GM18867 (cell line): Measurements from ENCODE around the gene TMEM167B.
A peak's percentile ranks its signal among the peaks of the same experiment; 100 is the strongest.

ENCODE experiments used
- ATAC-seq: cut with Tn5 transposase; IDR thresholded peaks from one replicate; pipeline ENCODE4 v1.9.1; 2021; ENCODE audit warnings: mild to moderate bottlenecking, moderate library complexity; ENCODE audit not compliant: unreplicated experiment

TMEM167B gene

GRCh38 chr1:109080441-109081082, 10.0 kb upstream of the TMEM167B start:
- no peak for ATAC-seq

- ATAC-seq: no peak
Observed at GRCh38 chr1:109083501-109083900, 7.1 kb upstream of the TMEM167B start.

- no peak for ATAC-seq
Observed at GRCh38 chr1:109083923-109084322, 6.6 kb upstream of the TMEM167B start.

GRCh38 chr1:109084563-109085517, 5.7 kb upstream of the TMEM167B start:
- no peak for ATAC-seq

GRCh38 chr1:109089242-109090015, 1.1 kb upstream of the TMEM167B start:
- peak; percentile 25 for ATAC-seq

GRCh38 chr1:109091078-109091838, 694 bp downstream of the TMEM167B start:
- peak; percentile 40 for ATAC-seq

- no peak for ATAC-seq
Observed at GRCh38 chr1:109091839-109092193, 1.3 kb downstream of the TMEM167B start.

- no peak for ATAC-seq
Observed at GRCh38 chr1:109094377-109094803, 3.8 kb downstream of the TMEM167B start.

GRCh38 chr1:109094871-109095270, 4.3 kb downstream of the TMEM167B start:
- no peak for ATAC-seq

- ATAC-seq: no peak
Observed at GRCh38 chr1:109095631-109096030, 5.1 kb downstream of the TMEM167B start.

GRCh38 chr1:109096120-109096519, 5.6 kb downstream of the TMEM167B start:
- no peak for ATAC-seq

GRCh38 chr1:109099938-109100773, 9.6 kb downstream of the TMEM167B start:
- ATAC-seq: peak; percentile 88

- no peak for ATAC-seq
Observed at GRCh38 chr1:109104364-109105151, 14.0 kb downstream of the TMEM167B start.

GRCh38 chr1:109105881-109106280, 15.3 kb downstream of the TMEM167B start:
- no peak for ATAC-seq

- ATAC-seq: no peak
Observed at GRCh38 chr1:109107785-109108184, 17.2 kb downstream of the TMEM167B start.

GRCh38 chr1:109109906-109110305, 19.3 kb downstream of the TMEM167B start:
- ATAC-seq: no peak

GRCh38 chr1:109111386-109112055, 21.0 kb downstream of the TMEM167B start:
- ATAC-seq: no peak

GRCh38 chr1:109112056-109112651, 21.6 kb downstream of the TMEM167B start:
- peak; percentile 2 for ATAC-seq
